K562 (cell line): ENCODE data around the gene MICAL1. TPM values are rescaled to one million over a fixed set of nuclear protein-coding genes. Genes with fewer than 3 reads are reported as not detected.

ENCODE experiments used
- ATAC-seq: fragments of 200-7000 bp; cut with Tn5 transposase; 3 replicates; pipeline ENCODE4 v1.9.1; 2020; ENCODE audit warnings: moderate library complexity
- BruUV-seq: library from RNA; stranded (reverse); fragments of 400-500 nt; replicated peaks from 2 replicates; lab custom pipeline; 2021; lab: Mats Ljungman, UMichigan
- CTCF ChIA-PET: fragments of 300-600 bp; formaldehyde crosslinking; extraction: SDS; loops from one replicate; lab custom pipeline; 2021; ENCODE audit warnings: low intra/inter-chr PET ratio; lab: Yijun Ruan, JAX
- POLR2A ChIA-PET: fragments of 300-600, 350-650 bp; sonication (Branson Sonifier 250); formaldehyde crosslinking; extraction: SDS; loops from one replicate; lab custom pipeline; 2021; ENCODE audit warnings: antibody characterized with exemption, inconsistent platforms; lab: Yijun Ruan, JAX
- DNase-seq, 4 experiments: peaks; one replicate each; pipeline versions ENCODE4 v3.0.0 to v3.0.0-alpha.2; 2011 to 2018; ENCODE audit warnings: low spot score in 3 of 4, mixed read lengths in 3 of 4; ENCODE audit errors: extremely low read depth in 1 of 4
- FAIRE-seq: peaks from 2 replicates; lab custom pipeline; 2011; peaks lifted over from hg19 to GRCh38; lab: Jason Lieb, UNC
- H2AFZ ChIP-seq: 2 replicates; pipeline ENCODE4 v1.6.0; 2011; ENCODE audit warnings: low read depth, low read length, control low read depth, inconsistent platforms
- H3K27ac ChIP-seq: fragments of 200-600 bp; 3 replicates; pipeline ENCODE4 v1.8.0; 2011; ENCODE audit warnings: low read depth, mild to moderate bottlenecking, control low read depth, inconsistent platforms, low read length, moderate library complexity, mixed read lengths; ENCODE audit errors: extremely low read depth
- H3K27me3 ChIP-seq, 2 experiments: fragments of 300-600 bp in 1 of 2; 2 replicates in 1 of 2; 3 replicates in 1 of 2; pipeline versions ENCODE4 v1.6.0 to v1.8.0; 2011; ENCODE audit warnings: inconsistent platforms in 2 of 2, low read length in 2 of 2, mild to moderate bottlenecking in 1 of 2, mixed read lengths in 1 of 2, moderate library complexity in 1 of 2; ENCODE audit not compliant: control insufficient read depth in 2 of 2, insufficient read depth in 2 of 2
- H3K36me3 ChIP-seq: fragments of 300-600 bp; 3 replicates; pipeline ENCODE4 v1.8.0; 2011; ENCODE audit warnings: mild to moderate bottlenecking, low read length, inconsistent platforms; ENCODE audit not compliant: control insufficient read depth, insufficient read depth
- H3K4me1 ChIP-seq, 2 experiments: fragments of 200-600 bp in 1 of 2; replicated peaks in 1 of 2; 2 replicates in 1 of 2; 3 replicates in 1 of 2; pipeline versions ENCODE4 v1.5.1 to v1.8.0; 2011; ENCODE audit warnings: inconsistent platforms in 2 of 2, low read length in 2 of 2, mild to moderate bottlenecking in 1 of 2, mixed read lengths in 1 of 2, moderate library complexity in 1 of 2; ENCODE audit not compliant: control insufficient read depth in 2 of 2, insufficient read depth in 2 of 2
- H3K4me2 ChIP-seq: 2 replicates; pipeline ENCODE4 v1.6.1; 2011; ENCODE audit warnings: low read length, control low read depth, inconsistent platforms, mixed read lengths; ENCODE audit not compliant: insufficient read depth
- H3K4me3 ChIP-seq: fragments of 200-600 bp; sonication (generic), shearing (Covaris generic); 2 replicates; pipeline ENCODE4 v1.5.1; 2016; ENCODE audit warnings: control low read depth, inconsistent platforms
- H3K79me2 ChIP-seq: fragments of 200-600 bp; 3 replicates; pipeline ENCODE4 v1.8.0; 2011; ENCODE audit warnings: low read length, inconsistent platforms; ENCODE audit not compliant: control insufficient read depth, insufficient read depth
- H3K9ac ChIP-seq, 2 experiments: 2 replicates each; pipeline versions ENCODE4 v1.6.0 to v1.6.1; 2011; ENCODE audit warnings: low read depth in 2 of 2, low read length in 2 of 2, control low read depth in 1 of 2, inconsistent platforms in 1 of 2, mild to moderate bottlenecking in 1 of 2, mixed read lengths in 1 of 2; ENCODE audit not compliant: insufficient read depth in 1 of 2
- H3K9me1 ChIP-seq: one replicate; pipeline ENCODE4 v1.6.0; 2011; ENCODE audit warnings: inconsistent platforms, mild to moderate bottlenecking, low read length, moderate library complexity; ENCODE audit not compliant: control insufficient read depth, insufficient read depth
- H3K9me3 ChIP-seq: replicated peaks from 2 replicates; pipeline ENCODE4 v1.5.1; 2011; ENCODE audit warnings: low read depth, low read length, inconsistent platforms; ENCODE audit not compliant: control insufficient read depth, insufficient read depth
- H4K20me1 ChIP-seq: replicated peaks from 2 replicates; pipeline ENCODE4 v1.6.1; 2011; ENCODE audit warnings: low read length, inconsistent platforms, mixed read lengths; ENCODE audit not compliant: control insufficient read depth, insufficient read depth
- CBFB ChIP-seq: sonication (generic); formaldehyde crosslinking; IDR thresholded peaks from 2 replicates; pipeline ENCODE4 v1.4.0; 2020; ENCODE audit warnings: mild to moderate bottlenecking, missing genetic modification reagents
- DPF2 ChIP-seq: fragments of 450-650 bp; IDR thresholded peaks from 2 replicates; pipeline ENCODE4 v1.6.1; 2016
- NR2C2 ChIP-seq, 2 experiments: fragments of 200-800 bp in 1 of 2; sonication (Bioruptor generic) in 1 of 2; sonication (generic) in 1 of 2; formaldehyde crosslinking in 1 of 2; IDR thresholded peaks; 2 replicates each; pipeline versions ENCODE4 v1.6.1 to v1.8.0; 2016 to 2022; ENCODE audit warnings: mild to moderate bottlenecking in 1 of 2, missing compliant biosample characterization in 1 of 2, missing genetic modification characterization in 1 of 2, missing genetic modification reagents in 1 of 2
- WGBS: fragments of 100-300 bp; shearing (Covaris generic); methylation state at CpG from one replicate; pipeline ENCODE4 v1.1.6; 2016; ENCODE audit warnings: low coverage, mixed read lengths; ENCODE audit not compliant: insufficient coverage; ENCODE audit errors: missing lambda C conversion rate; 5-methylcytosine and 5-hydroxymethylcytosine counted together
- in situ Hi-C: fragments of 300-500 bp; cut with MboI; formaldehyde crosslinking; loops from 4 replicates; pipeline ENCODE4 v1.15.0; 2018; ENCODE audit warnings: inconsistent platforms, mixed read lengths
- intact Hi-C: fragments of 100-400 bp; cut with micrococcal nuclease; formaldehyde crosslinking; loops from 2 replicates; pipeline ENCODE4 v1.14.2; 2022
- polyA plus RNA-seq, 8 experiments: library from polyadenylated mRNA; depleted of rRNA in 4 of 8; stranded (reverse) in 5 of 8; unstranded in 3 of 8; fragments of >200 nt; fragmentation: Nextera tagmentation in 2 of 8; fragmentation: Illumina TruSeq in 1 of 8; extraction: Ambion mirVana in 2 of 8; extraction: Trizol in 1 of 8; gene quantifications; 2 replicates each; pipeline versions ENCODE4 v1.2.1 to v1.2.3, GENCODE V29; 2011 to 2014; ENCODE audit warnings: inconsistent platforms in 1 of 8, missing spikeins in 1 of 8
- total RNA-seq, 7 experiments: library from RNA; depleted of rRNA in 6 of 7; stranded (reverse); fragments of >200 nt in 6 of 7; fragmentation: Illumina TruSeq in 2 of 7; extraction: Trizol in 2 of 7; gene quantifications; 2 replicates each; pipeline versions ENCODE4 v1.2.1 to v1.2.3, GENCODE V29; 2011 to 2021; ENCODE audit warnings: low replicate concordance in 1 of 7
- TF ChIP-seq, protein P1 (sequence below), 2 experiments: fragments of 450-650 bp in 1 of 2; sonication (generic) in 1 of 2; formaldehyde crosslinking in 1 of 2; IDR thresholded peaks; 2 replicates each; pipeline versions ENCODE4 v1.7.1 to v1.9.0; 2016 to 2022; ENCODE audit warnings: inconsistent platforms in 1 of 2, mild to moderate bottlenecking in 1 of 2, missing genetic modification reagents in 1 of 2
- TF ChIP-seq, protein P2 (sequence below): sonication (generic); formaldehyde crosslinking; IDR thresholded peaks from 2 replicates; pipeline ENCODE4 v1.8.0; 2022; ENCODE audit warnings: missing genetic modification reagents, mild to moderate bottlenecking, moderate library complexity, borderline replicate concordance
- TF ChIP-seq, protein P3 (sequence below): fragments of 450-650 bp; IDR thresholded peaks from 2 replicates; pipeline ENCODE4 v1.6.1; 2017; ENCODE audit warnings: antibody characterized with exemption, mild to moderate bottlenecking

Gene MICAL1
- total and polyA plus RNA-seq, 9 of the 15 experiments (the other 6 are each of a cell fraction or from before 2014, with no cell fraction given), result 0.07 to 15.2 (median 7.0) TPM

GRCh38 chr6:109446072-109446471, 9.5 kb downstream of the MICAL1 start:
- Histone ChIP-seq H3K9me1 (no peaks in the 10 kb centered on the region), H3K4me2 (peak overlapping the region; percentile 29; the same call in 1 of the 2 replicates), H3K4me3 (no peak overlapping the region), H3K79me2 (peaks cover 16% of the 10 kb centered on the region), H3K27me3 (no peaks in the 10 kb centered on the region), H3K9ac (peak overlapping the region in 1 of 2 experiments; percentile 84; a peak in 3 of 4 replicates), H4K20me1 (no peaks in the 10 kb centered on the region), H2AFZ (0 out of 2 replicates have a peak overlapping the region, but pooled peaks have one; percentile 12), H3K36me3 (peaks cover 50% of the 10 kb centered on the region), H3K9me3 (no peaks in the 10 kb centered on the region), H3K4me1 (peaks cover 18 to 49% of the 10 kb centered on the region in 2 experiments; a peak in 4 of 5 replicates), H3K27ac (peak overlapping the region; percentile 41)
- intact Hi-C loops, result no loop called here
- no TSS peak for BruUV-seq
- ATAC-seq (peak; percentile 63), FAIRE-seq (peak; percentile 44), DNase-seq (peak; percentile 45 to 70 (median 59))
- POLR2A ChIA-PET, result interaction anchor here (0.6 to 9.8 kb wide), 7 partner anchors 8 to 265 kb away, joined by 3 to 92 read pairs (median 3); partner anchors contain the start of genes MICAL1 and ZBTB24
- CTCF ChIA-PET, result no interaction called here
- in situ Hi-C loops, result no loop called here
- 51% methylated on average over 6 of the region's 15 CpGs for WGBS
- TF ChIP-seq, protein P1, sequence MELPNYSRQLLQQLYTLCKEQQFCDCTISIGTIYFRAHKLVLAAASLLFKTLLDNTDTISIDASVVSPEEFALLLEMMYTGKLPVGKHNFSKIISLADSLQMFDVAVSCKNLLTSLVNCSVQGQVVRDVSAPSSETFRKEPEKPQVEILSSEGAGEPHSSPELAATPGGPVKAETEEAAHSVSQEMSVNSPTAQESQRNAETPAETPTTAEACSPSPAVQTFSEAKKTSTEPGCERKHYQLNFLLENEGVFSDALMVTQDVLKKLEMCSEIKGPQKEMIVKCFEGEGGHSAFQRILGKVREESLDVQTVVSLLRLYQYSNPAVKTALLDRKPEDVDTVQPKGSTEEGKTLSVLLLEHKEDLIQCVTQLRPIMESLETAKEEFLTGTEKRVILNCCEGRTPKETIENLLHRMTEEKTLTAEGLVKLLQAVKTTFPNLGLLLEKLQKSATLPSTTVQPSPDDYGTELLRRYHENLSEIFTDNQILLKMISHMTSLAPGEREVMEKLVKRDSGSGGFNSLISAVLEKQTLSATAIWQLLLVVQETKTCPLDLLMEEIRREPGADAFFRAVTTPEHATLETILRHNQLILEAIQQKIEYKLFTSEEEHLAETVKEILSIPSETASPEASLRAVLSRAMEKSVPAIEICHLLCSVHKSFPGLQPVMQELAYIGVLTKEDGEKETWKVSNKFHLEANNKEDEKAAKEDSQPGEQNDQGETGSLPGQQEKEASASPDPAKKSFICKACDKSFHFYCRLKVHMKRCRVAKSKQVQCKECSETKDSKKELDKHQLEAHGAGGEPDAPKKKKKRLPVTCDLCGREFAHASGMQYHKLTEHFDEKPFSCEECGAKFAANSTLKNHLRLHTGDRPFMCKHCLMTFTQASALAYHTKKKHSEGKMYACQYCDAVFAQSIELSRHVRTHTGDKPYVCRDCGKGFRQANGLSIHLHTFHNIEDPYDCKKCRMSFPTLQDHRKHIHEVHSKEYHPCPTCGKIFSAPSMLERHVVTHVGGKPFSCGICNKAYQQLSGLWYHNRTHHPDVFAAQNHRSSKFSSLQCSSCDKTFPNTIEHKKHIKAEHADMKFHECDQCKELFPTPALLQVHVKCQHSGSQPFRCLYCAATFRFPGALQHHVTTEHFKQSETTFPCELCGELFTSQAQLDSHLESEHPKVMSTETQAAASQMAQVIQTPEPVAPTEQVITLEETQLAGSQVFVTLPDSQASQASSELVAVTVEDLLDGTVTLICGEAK (IDR thresholded peaks at IDR 0.05), result peak; percentile 46; the same call in 1 of the 2 replicates
- TF ChIP-seq, protein P1 (CRISPR knock-in tag; IDR thresholded peaks at IDR 0.05), result no peak
- TF ChIP-seq, protein P2, sequence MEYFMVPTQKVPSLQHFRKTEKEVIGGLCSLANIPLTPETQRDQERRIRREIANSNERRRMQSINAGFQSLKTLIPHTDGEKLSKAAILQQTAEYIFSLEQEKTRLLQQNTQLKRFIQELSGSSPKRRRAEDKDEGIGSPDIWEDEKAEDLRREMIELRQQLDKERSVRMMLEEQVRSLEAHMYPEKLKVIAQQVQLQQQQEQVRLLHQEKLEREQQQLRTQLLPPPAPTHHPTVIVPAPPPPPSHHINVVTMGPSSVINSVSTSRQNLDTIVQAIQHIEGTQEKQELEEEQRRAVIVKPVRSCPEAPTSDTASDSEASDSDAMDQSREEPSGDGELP, result peak; percentile 71
- TF ChIP-seq CBFB (CRISPR knock-in tag) (no peak), DPF2 (no peak), NR2C2 (CRISPR knock-in tag; IDR thresholded peaks at IDR 0.05) (peak; percentile 90), NR2C2 (tag; IDR thresholded peaks at IDR 0.05) (peak; percentile 85)
- TF ChIP-seq, protein P3, sequence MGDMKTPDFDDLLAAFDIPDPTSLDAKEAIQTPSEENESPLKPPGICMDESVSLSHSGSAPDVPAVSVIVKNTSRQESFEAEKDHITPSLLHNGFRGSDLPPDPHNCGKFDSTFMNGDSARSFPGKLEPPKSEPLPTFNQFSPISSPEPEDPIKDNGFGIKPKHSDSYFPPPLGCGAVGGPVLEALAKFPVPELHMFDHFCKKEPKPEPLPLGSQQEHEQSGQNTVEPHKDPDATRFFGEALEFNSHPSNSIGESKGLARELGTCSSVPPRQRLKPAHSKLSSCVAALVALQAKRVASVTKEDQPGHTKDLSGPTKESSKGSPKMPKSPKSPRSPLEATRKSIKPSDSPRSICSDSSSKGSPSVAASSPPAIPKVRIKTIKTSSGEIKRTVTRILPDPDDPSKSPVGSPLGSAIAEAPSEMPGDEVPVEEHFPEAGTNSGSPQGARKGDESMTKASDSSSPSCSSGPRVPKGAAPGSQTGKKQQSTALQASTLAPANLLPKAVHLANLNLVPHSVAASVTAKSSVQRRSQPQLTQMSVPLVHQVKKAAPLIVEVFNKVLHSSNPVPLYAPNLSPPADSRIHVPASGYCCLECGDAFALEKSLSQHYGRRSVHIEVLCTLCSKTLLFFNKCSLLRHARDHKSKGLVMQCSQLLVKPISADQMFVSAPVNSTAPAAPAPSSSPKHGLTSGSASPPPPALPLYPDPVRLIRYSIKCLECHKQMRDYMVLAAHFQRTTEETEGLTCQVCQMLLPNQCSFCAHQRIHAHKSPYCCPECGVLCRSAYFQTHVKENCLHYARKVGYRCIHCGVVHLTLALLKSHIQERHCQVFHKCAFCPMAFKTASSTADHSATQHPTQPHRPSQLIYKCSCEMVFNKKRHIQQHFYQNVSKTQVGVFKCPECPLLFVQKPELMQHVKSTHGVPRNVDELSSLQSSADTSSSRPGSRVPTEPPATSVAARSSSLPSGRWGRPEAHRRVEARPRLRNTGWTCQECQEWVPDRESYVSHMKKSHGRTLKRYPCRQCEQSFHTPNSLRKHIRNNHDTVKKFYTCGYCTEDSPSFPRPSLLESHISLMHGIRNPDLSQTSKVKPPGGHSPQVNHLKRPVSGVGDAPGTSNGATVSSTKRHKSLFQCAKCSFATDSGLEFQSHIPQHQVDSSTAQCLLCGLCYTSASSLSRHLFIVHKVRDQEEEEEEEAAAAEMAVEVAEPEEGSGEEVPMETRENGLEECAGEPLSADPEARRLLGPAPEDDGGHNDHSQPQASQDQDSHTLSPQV, result peak; percentile 70
